ENCODE data around the gene RET. TPM values are rescaled to one million over a fixed set of nuclear protein-coding genes. Genes with fewer than 3 reads are reported as not detected.

The RET gene
- total and polyA plus RNA-seq, 4 donors: 0.25 to 2.5 (median 0.29) TPM; not detected in 1

- H3K27ac ChIP-seq (ENCODE audit: low read depth in 1 of 2, low read length in 2 of 2): no peak overlapping the region
- ATAC-seq (ENCODE audit: low FRiP score) (no peak), DNase-seq (peak; percentile 25 to 36)
- WGBS, 2 donors: 63 to 79% methylated on average over 10 of the region's 10 CpGs
- intact Hi-C loops (cut with DNase I): no loop called here
- H3K36me3 ChIP-seq (ENCODE audit: control insufficient read depth in 1 of 2, insufficient read depth in 2 of 2, low read length in 1 of 2): no peaks in the 10 kb centered on the region
- H3K4me1 ChIP-seq (ENCODE audit: control insufficient read depth in 1 of 2, insufficient read depth in 2 of 2, low read length in 2 of 2): no peaks in the 10 kb centered on the region
- H3K27me3 ChIP-seq (ENCODE audit: control insufficient read depth in 1 of 2, insufficient read depth in 2 of 2, low read length in 1 of 2): no peaks in the 10 kb centered on the region
- no peak overlapping the region for H3K4me3 ChIP-seq (ENCODE audit: low read length in 2 of 2)
- H3K9me3 ChIP-seq (ENCODE audit: control insufficient read depth, low read length): no peaks in the 10 kb centered on the region
Observed at GRCh38 chr10:43049081-43049551, 27.8 kb upstream of the RET start.

GRCh38 chr10:43050011-43050410, 26.9 kb upstream of the RET start:
- no peak for ATAC-seq (ENCODE audit: low FRiP score)
- intact Hi-C loops (cut with DNase I): no loop called here

GRCh38 chr10:43053825-43054224, 23.0 kb upstream of the RET start:
- Histone ChIP-seq H3K9me3 (ENCODE audit: control insufficient read depth, low read length) (no peaks in the 10 kb centered on the region), H3K36me3 (ENCODE audit: control insufficient read depth in 1 of 2, insufficient read depth in 2 of 2, low read length in 1 of 2) (no peaks in the 10 kb centered on the region), H3K4me3 (ENCODE audit: low read length in 2 of 2) (no peak overlapping the region), H3K27ac (ENCODE audit: low read depth in 1 of 2, low read length in 2 of 2) (no peak overlapping the region), H3K4me1 (ENCODE audit: control insufficient read depth in 1 of 2, insufficient read depth in 2 of 2, low read length in 2 of 2) (no peaks in the 10 kb centered on the region), H3K27me3 (ENCODE audit: control insufficient read depth in 1 of 2, insufficient read depth in 2 of 2, low read length in 1 of 2) (no peaks in the 10 kb centered on the region)
- WGBS, 2 donors: 62 to 65% methylated on average over 8 of the region's 8 CpGs
- intact Hi-C loops (cut with DNase I): no loop called here
- ATAC-seq (ENCODE audit: low FRiP score): no peak
- peak in 1 of 2 donors; percentile 2 for DNase-seq

More at GRCh38 chr10:43050011-43050410, 26.9 kb upstream of the RET start:
- no peak for DNase-seq
- no peaks in the 10 kb centered on the region for H3K4me1 ChIP-seq (ENCODE audit: control insufficient read depth in 1 of 2, insufficient read depth in 2 of 2, low read length in 2 of 2)
- H3K27me3 ChIP-seq (ENCODE audit: control insufficient read depth in 1 of 2, insufficient read depth in 2 of 2, low read length in 1 of 2): no peaks in the 10 kb centered on the region
- no peaks in the 10 kb centered on the region for H3K36me3 ChIP-seq (ENCODE audit: control insufficient read depth in 1 of 2, insufficient read depth in 2 of 2, low read length in 1 of 2)
- H3K4me3 ChIP-seq (ENCODE audit: low read length in 2 of 2): no peak overlapping the region
- no peak overlapping the region for H3K27ac ChIP-seq (ENCODE audit: low read depth in 1 of 2, low read length in 2 of 2)
- H3K9me3 ChIP-seq (ENCODE audit: control insufficient read depth, low read length): no peaks in the 10 kb centered on the region

- Histone ChIP-seq H3K36me3 (ENCODE audit: control insufficient read depth in 1 of 2, insufficient read depth in 2 of 2, low read length in 1 of 2) (no peaks in the 10 kb centered on the region), H3K27ac (ENCODE audit: low read depth in 1 of 2, low read length in 2 of 2) (no peak overlapping the region), H3K4me1 (ENCODE audit: control insufficient read depth in 1 of 2, insufficient read depth in 2 of 2, low read length in 2 of 2) (no peaks in the 10 kb centered on the region), H3K4me3 (ENCODE audit: low read length in 2 of 2) (no peak overlapping the region), H3K9me3 (ENCODE audit: control insufficient read depth, low read length) (no peaks in the 10 kb centered on the region), H3K27me3 (ENCODE audit: control insufficient read depth in 1 of 2, insufficient read depth in 2 of 2, low read length in 1 of 2) (no peaks in the 10 kb centered on the region)
- ATAC-seq (ENCODE audit: low FRiP score): no peak
- intact Hi-C loops (cut with DNase I): no loop called here
- peak; percentile 15 to 24 for DNase-seq
- WGBS, 2 donors: 86 to 87% methylated on average over 3 of the region's 3 CpGs
Observed at GRCh38 chr10:43054593-43054992, 22.3 kb upstream of the RET start.

GRCh38 chr10:43055217-43055616, 21.7 kb upstream of the RET start:
- Histone ChIP-seq H3K4me3 (ENCODE audit: low read length in 2 of 2) (no peak overlapping the region), H3K4me1 (ENCODE audit: control insufficient read depth in 1 of 2, insufficient read depth in 2 of 2, low read length in 2 of 2) (no peaks in the 10 kb centered on the region), H3K27ac (ENCODE audit: low read depth in 1 of 2, low read length in 2 of 2) (no peak overlapping the region), H3K9me3 (ENCODE audit: control insufficient read depth, low read length) (no peaks in the 10 kb centered on the region), H3K27me3 (ENCODE audit: control insufficient read depth in 1 of 2, insufficient read depth in 2 of 2, low read length in 1 of 2) (no peaks in the 10 kb centered on the region), H3K36me3 (ENCODE audit: control insufficient read depth in 1 of 2, insufficient read depth in 2 of 2, low read length in 1 of 2) (no peaks in the 10 kb centered on the region)
- intact Hi-C loops (cut with DNase I): no loop called here
- peak in 1 of 2 donors; percentile 5 for DNase-seq
- WGBS, 2 donors: 3 to 15% methylated on average over 3 of the region's 3 CpGs
- no peak for ATAC-seq (ENCODE audit: low FRiP score)

GRCh38 chr10:43055991-43056567, 20.8 kb upstream of the RET start:
- Histone ChIP-seq H3K9me3 (ENCODE audit: control insufficient read depth, low read length) (no peaks in the 10 kb centered on the region), H3K4me3 (ENCODE audit: low read length in 2 of 2) (no peak overlapping the region), H3K27ac (ENCODE audit: low read depth in 1 of 2, low read length in 2 of 2) (no peak overlapping the region), H3K4me1 (ENCODE audit: control insufficient read depth in 1 of 2, insufficient read depth in 2 of 2, low read length in 2 of 2) (no peaks in the 10 kb centered on the region), H3K36me3 (ENCODE audit: control insufficient read depth in 1 of 2, insufficient read depth in 2 of 2, low read length in 1 of 2) (no peaks in the 10 kb centered on the region), H3K27me3 (ENCODE audit: control insufficient read depth in 1 of 2, insufficient read depth in 2 of 2, low read length in 1 of 2) (no peaks in the 10 kb centered on the region)
- intact Hi-C loops (cut with DNase I): no loop called here
- WGBS, 2 donors: 76 to 82% methylated on average over 2 of the region's 2 CpGs
- DNase-seq (peak; percentile 21 to 49), ATAC-seq (ENCODE audit: low FRiP score) (no peak)

- WGBS, 2 donors: 67 to 70% methylated on average over 5 of the region's 5 CpGs
- no peaks in the 10 kb centered on the region for H3K27me3 ChIP-seq (ENCODE audit: control insufficient read depth in 1 of 2, insufficient read depth in 2 of 2, low read length in 1 of 2)
- DNase-seq (peak; percentile 28 to 40), ATAC-seq (ENCODE audit: low FRiP score) (no peak)
- no peaks in the 10 kb centered on the region for H3K4me1 ChIP-seq (ENCODE audit: control insufficient read depth in 1 of 2, insufficient read depth in 2 of 2, low read length in 2 of 2)
- no peaks in the 10 kb centered on the region for H3K9me3 ChIP-seq (ENCODE audit: control insufficient read depth, low read length)
- no peaks in the 10 kb centered on the region for H3K36me3 ChIP-seq (ENCODE audit: control insufficient read depth in 1 of 2, insufficient read depth in 2 of 2, low read length in 1 of 2)
- intact Hi-C loops (cut with DNase I): no loop called here
- H3K4me3 ChIP-seq (ENCODE audit: low read length in 2 of 2): no peak overlapping the region
- H3K27ac ChIP-seq (ENCODE audit: low read depth in 1 of 2, low read length in 2 of 2): no peak overlapping the region
Observed at GRCh38 chr10:43056568-43057011, 20.3 kb upstream of the RET start.

- Histone ChIP-seq H3K27ac (ENCODE audit: low read depth in 1 of 2, low read length in 2 of 2) (no peak overlapping the region), H3K4me1 (ENCODE audit: control insufficient read depth in 1 of 2, insufficient read depth in 2 of 2, low read length in 2 of 2) (no peaks in the 10 kb centered on the region), H3K27me3 (ENCODE audit: control insufficient read depth in 1 of 2, insufficient read depth in 2 of 2, low read length in 1 of 2) (no peaks in the 10 kb centered on the region), H3K4me3 (ENCODE audit: low read length in 2 of 2) (no peak overlapping the region), H3K9me3 (ENCODE audit: control insufficient read depth, low read length) (no peaks in the 10 kb centered on the region), H3K36me3 (ENCODE audit: control insufficient read depth in 1 of 2, insufficient read depth in 2 of 2, low read length in 1 of 2) (no peaks in the 10 kb centered on the region)
- WGBS, 2 donors: 37 to 43% methylated on average over 7 of the region's 7 CpGs
- intact Hi-C loops (cut with DNase I): no loop called here
- DNase-seq (peak in 1 of 2 donors; percentile 36), ATAC-seq (ENCODE audit: low FRiP score) (no peak)
Observed at GRCh38 chr10:43057231-43057711, 19.6 kb upstream of the RET start.

- 76 to 81% methylated on average over 9 of the region's 9 CpGs for WGBS, 2 donors
- ATAC-seq (ENCODE audit: low FRiP score) (no peak), DNase-seq (peak; percentile 16 to 33)
- Histone ChIP-seq H3K27me3 (ENCODE audit: control insufficient read depth in 1 of 2, insufficient read depth in 2 of 2, low read length in 1 of 2) (no peaks in the 10 kb centered on the region), H3K36me3 (ENCODE audit: control insufficient read depth in 1 of 2, insufficient read depth in 2 of 2, low read length in 1 of 2) (no peaks in the 10 kb centered on the region), H3K27ac (ENCODE audit: low read depth in 1 of 2, low read length in 2 of 2) (no peak overlapping the region), H3K4me1 (ENCODE audit: control insufficient read depth in 1 of 2, insufficient read depth in 2 of 2, low read length in 2 of 2) (no peaks in the 10 kb centered on the region), H3K4me3 (ENCODE audit: low read length in 2 of 2) (no peak overlapping the region), H3K9me3 (ENCODE audit: control insufficient read depth, low read length) (no peaks in the 10 kb centered on the region)
- intact Hi-C loops (cut with DNase I): no loop called here
Observed at GRCh38 chr10:43057831-43058340, 19.0 kb upstream of the RET start.

All from aorta (tissue), 5 donors.